COLO829 (cell line): ENCODE results near the gene C1orf159.
"Not testable (repeated sequence)": the region's sequence is repeated elsewhere in the genome, so short reads cannot be mapped to it uniquely, and the experiment has no call there.

ENCODE experiments used
- DNase-seq: peaks from one replicate; pipeline ENCODE4 v3.0.0; 2012; ENCODE audit warnings: low spot score

The C1orf159 gene

GRCh38 chr1:1149416-1149815 lies 33.5 kb upstream of the C1orf159 start:
- DNase-seq = no peak

GRCh38 chr1:1148569-1148968 lies 32.7 kb upstream of the C1orf159 start:
- DNase-seq = no peak

- no peak for DNase-seq
Observed at GRCh38 chr1:1148061-1148460, 32.2 kb upstream of the C1orf159 start.

- no peak for DNase-seq
Observed at GRCh38 chr1:1146596-1146995, 30.7 kb upstream of the C1orf159 start.

GRCh38 chr1:1146026-1146425 lies 30.1 kb upstream of the C1orf159 start:
- no peak for DNase-seq

- no peak for DNase-seq
Observed at GRCh38 chr1:1145547-1145914, 29.6 kb upstream of the C1orf159 start.

GRCh38 chr1:1144843-1145546 lies 29.1 kb upstream of the C1orf159 start:
- DNase-seq = no peak

- no peak for DNase-seq
Observed at GRCh38 chr1:1144122-1144842, 28.4 kb upstream of the C1orf159 start.

- DNase-seq = no peak
Observed at GRCh38 chr1:1143636-1144035, 27.7 kb upstream of the C1orf159 start.

- no peak for DNase-seq
Observed at GRCh38 chr1:1142844-1143243, 27.0 kb upstream of the C1orf159 start.

GRCh38 chr1:1142352-1142751 lies 26.5 kb upstream of the C1orf159 start:
- not testable (repeated sequence) for DNase-seq

- no peak for DNase-seq
Observed at GRCh38 chr1:1141911-1142250, 26.0 kb upstream of the C1orf159 start.

GRCh38 chr1:1141244-1141910 lies 25.5 kb upstream of the C1orf159 start:
- DNase-seq = no peak

GRCh38 chr1:1140673-1141072 lies 24.8 kb upstream of the C1orf159 start:
- DNase-seq = no peak

GRCh38 chr1:1137256-1138045 lies 21.6 kb upstream of the C1orf159 start:
- no peak for DNase-seq

- no peak for DNase-seq
Observed at GRCh38 chr1:1136547-1137230, 20.8 kb upstream of the C1orf159 start.

GRCh38 chr1:1135339-1136136 lies 19.6 kb upstream of the C1orf159 start:
- DNase-seq = no peak

GRCh38 chr1:1134300-1134970 lies 18.5 kb upstream of the C1orf159 start:
- DNase-seq = no peak

GRCh38 chr1:1132956-1133750 lies 17.3 kb upstream of the C1orf159 start:
- DNase-seq = no peak
